HEK293 (cell line): ENCODE results near the gene MAGEF1.

Experiments
- CTCF ChIA-PET: fragments of 350-600 bp; formaldehyde crosslinking; extraction: SDS; loops from one replicate; lab custom pipeline; 2021; ENCODE audit warnings: antibody characterized with exemption; lab: Yijun Ruan, JAX
- POLR2A ChIA-PET: fragments of 300-600 bp; formaldehyde crosslinking; extraction: SDS; loops from one replicate; lab custom pipeline; 2020; ENCODE audit warnings: antibody characterized with exemption, inconsistent platforms; lab: Yijun Ruan, JAX
- H3K27ac ChIP-seq: fragments of 200-500 bp; sonication (Bioruptor generic); 2 replicates; pipeline ENCODE4 v1.5.1; 2014; ENCODE audit warnings: low read depth, low read length, control low read depth, inconsistent platforms; ENCODE audit errors: extremely low read depth
- H3K36me3 ChIP-seq, 2 experiments: fragments of 200-500 bp in 1 of 2; sonication (Bioruptor generic) in 1 of 2; 1 replicate in 1 of 2; 2 replicates in 1 of 2; pipeline ENCODE4 v1.5.1; 2014 to 2017; ENCODE audit warnings: inconsistent platforms in 2 of 2, low read length in 2 of 2; ENCODE audit not compliant: control insufficient read depth in 2 of 2, insufficient read depth in 1 of 2
- H3K4me1 ChIP-seq: fragments of 200-500 bp; sonication (Bioruptor generic); 2 replicates; pipeline ENCODE4 v1.5.1; 2014; ENCODE audit warnings: mild to moderate bottlenecking, low read length, inconsistent platforms; ENCODE audit not compliant: control insufficient read depth, insufficient read depth
- H3K4me3 ChIP-seq: 2 replicates; pipeline ENCODE4 v1.5.1; 2011; ENCODE audit warnings: low read depth, mild to moderate bottlenecking, control low read depth, low read length, moderate library complexity
- H3K9me3 ChIP-seq: fragments of 200-500 bp; sonication (Bioruptor generic); 2 replicates; pipeline ENCODE4 v1.5.1; 2014; ENCODE audit warnings: low read depth, low read length, inconsistent platforms; ENCODE audit not compliant: control insufficient read depth, insufficient read depth
- AEBP2 ChIP-seq: fragments of 450-650 bp; formaldehyde crosslinking; IDR thresholded peaks from 2 replicates; pipeline ENCODE4 v1.5.1; 2016; ENCODE audit warnings: missing biosample characterization, missing genetic modification characterization, borderline replicate concordance
- HOXD13 ChIP-seq: sonication (generic); formaldehyde crosslinking; IDR thresholded peaks from 2 replicates; pipeline ENCODE4 v1.8.0; 2022; ENCODE audit warnings: missing genetic modification reagents, borderline replicate concordance
- INSM2 ChIP-seq: fragments of 450-650 bp; formaldehyde crosslinking; IDR thresholded peaks from 2 replicates; pipeline ENCODE4 v1.5.1; 2016; ENCODE audit warnings: missing biosample characterization, missing genetic modification characterization
- SCRT2 ChIP-seq: fragments of 450-650 bp; formaldehyde crosslinking; IDR thresholded peaks from 2 replicates; pipeline ENCODE4 v1.5.1; 2016; ENCODE audit warnings: missing biosample characterization, missing genetic modification characterization
- ZBTB11 ChIP-seq: fragments of 450-650 bp; formaldehyde crosslinking; conservative IDR thresholded peaks from 2 replicates; pipeline ENCODE4 v1.5.1; 2016; ENCODE audit warnings: low read depth, missing biosample characterization, missing genetic modification characterization
- ZBTB17 ChIP-seq: fragments of 450-650 bp; formaldehyde crosslinking; IDR thresholded peaks from 2 replicates; pipeline ENCODE4 v1.5.1; 2016; ENCODE audit warnings: missing biosample characterization, missing genetic modification characterization
- ZIC2 ChIP-seq: fragments of 450-650 bp; formaldehyde crosslinking; IDR thresholded peaks from 2 replicates; pipeline ENCODE4 v1.5.1; 2016; ENCODE audit warnings: missing biosample characterization, missing genetic modification characterization
- ZNF174 ChIP-seq: fragments of 450-650 bp; formaldehyde crosslinking; IDR thresholded peaks from 2 replicates; pipeline ENCODE4 v1.5.0; 2017; ENCODE audit warnings: missing biosample characterization, mild to moderate bottlenecking, missing genetic modification characterization
- ZNF280C ChIP-seq: fragments of 450-650 bp; formaldehyde crosslinking; IDR thresholded peaks from 2 replicates; pipeline ENCODE4 v1.5.1; 2016; ENCODE audit warnings: missing biosample characterization, missing genetic modification characterization
- ZNF350 ChIP-seq: fragments of 450-650 bp; formaldehyde crosslinking; IDR thresholded peaks from 2 replicates; pipeline ENCODE4 v1.5.0; 2017; ENCODE audit warnings: missing biosample characterization, mild to moderate bottlenecking, missing genetic modification characterization
- ZNF354C ChIP-seq: fragments of 450-650 bp; formaldehyde crosslinking; IDR thresholded peaks from 2 replicates; pipeline ENCODE4 v1.5.1; 2016; ENCODE audit warnings: missing biosample characterization, missing genetic modification characterization, low read depth, borderline replicate concordance
- ZNF416 ChIP-seq: fragments of 450-650 bp; formaldehyde crosslinking; IDR thresholded peaks from 2 replicates; pipeline ENCODE4 v1.5.1; 2016; ENCODE audit warnings: missing biosample characterization, missing genetic modification characterization
- ZNF488 ChIP-seq: fragments of 450-650 bp; formaldehyde crosslinking; IDR thresholded peaks from 2 replicates; pipeline ENCODE4 v1.5.1; 2016; ENCODE audit warnings: missing biosample characterization, missing genetic modification characterization
- ZNF513 ChIP-seq: fragments of 450-650 bp; IDR thresholded peaks from 2 replicates; pipeline ENCODE4 v1.5.1; 2018; ENCODE audit warnings: missing biosample characterization, missing genetic modification characterization
- ZNF580 ChIP-seq: fragments of 450-650 bp; formaldehyde crosslinking; IDR thresholded peaks from 2 replicates; pipeline ENCODE4 v1.5.1; 2016; ENCODE audit warnings: missing biosample characterization, missing genetic modification characterization
- ZNF610 ChIP-seq: fragments of 450-650 bp; formaldehyde crosslinking; IDR thresholded peaks from 2 replicates; pipeline ENCODE4 v1.5.1; 2016; ENCODE audit warnings: missing biosample characterization, missing genetic modification characterization, borderline replicate concordance
- ZNF623 ChIP-seq: fragments of 450-650 bp; formaldehyde crosslinking; IDR thresholded peaks from 2 replicates; pipeline ENCODE4 v1.5.1; 2016; ENCODE audit warnings: missing biosample characterization, missing genetic modification characterization
- ZNF701 ChIP-seq: fragments of 450-650 bp; formaldehyde crosslinking; IDR thresholded peaks from 2 replicates; pipeline ENCODE4 v1.5.1; 2016; ENCODE audit warnings: missing biosample characterization, missing genetic modification characterization
- ZNF747 ChIP-seq: fragments of 450-650 bp; formaldehyde crosslinking; IDR thresholded peaks from 2 replicates; pipeline ENCODE4 v1.5.1; 2016; ENCODE audit warnings: missing biosample characterization, missing genetic modification characterization
- ZSCAN23 ChIP-seq: fragments of 450-650 bp; formaldehyde crosslinking; IDR thresholded peaks from 2 replicates; pipeline ENCODE4 v1.5.1; 2016; ENCODE audit warnings: missing biosample characterization, missing genetic modification characterization
- ZSCAN30 ChIP-seq: fragments of 450-650 bp; IDR thresholded peaks from 2 replicates; pipeline ENCODE4 v1.5.1; 2018; ENCODE audit warnings: missing biosample characterization, mild to moderate bottlenecking, missing genetic modification characterization, moderate library complexity

The MAGEF1 gene

GRCh38 chr3:184663756-184664155 lies 48.1 kb downstream of the MAGEF1 start:
- no peaks in the 10 kb centered on the region for H3K36me3 ChIP-seq
- ChIA-PET CTCF (interaction anchor here (1.5 kb wide), 1 partner anchor 102 kb away, joined by 4 read pairs; the partner anchor contains the start of gene EPHB3), POLR2A (no interaction called here)
- TF ChIP-seq ZIC2 (tag by site-specific recombination): 0 out of 2 replicates have a peak, but pooled peaks have one; percentile 21
- no peak for TF ChIP-seq ZNF623 (tag by site-specific recombination)
- TF ChIP-seq, all 188 proteins: peak for 1
- no peak overlapping the region for H3K4me3 ChIP-seq
- no peaks in the 10 kb centered on the region for H3K9me3 ChIP-seq
- no peak overlapping the region for H3K27ac ChIP-seq
- no peaks in the 10 kb centered on the region for H3K4me1 ChIP-seq

GRCh38 chr3:184663356-184663755 lies 48.5 kb downstream of the MAGEF1 start:
- no peaks in the 10 kb centered on the region for H3K36me3 ChIP-seq
- H3K4me3 ChIP-seq: no peak overlapping the region
- TF ChIP-seq ZNF174 (tag by site-specific recombination) (no peak), ZNF280C (tag by site-specific recombination) (no peak), ZBTB11 (no peak), ZNF350 (tag by site-specific recombination) (no peak), INSM2 (tag by site-specific recombination) (no peak), ZNF610 (tag by site-specific recombination) (no peak), ZNF580 (no peak), ZNF701 (tag by site-specific recombination) (no peak), ZNF354C (no peak), HOXD13 (CRISPR knock-in tag) (no peak), ZNF747 (tag by site-specific recombination) (no peak), ZSCAN30 (tag by site-specific recombination) (no peak), ZSCAN23 (tag by site-specific recombination) (no peak), AEBP2 (no peak), ZNF416 (no peak), SCRT2 (tag by site-specific recombination) (no peak), ZNF488 (no peak), ZNF513 (tag by site-specific recombination) (no peak), ZBTB17 (tag by site-specific recombination) (no peak)
- H3K9me3 ChIP-seq: no peaks in the 10 kb centered on the region
- POLR2A ChIA-PET: no interaction called here
- H3K27ac ChIP-seq: no peak overlapping the region
- no peaks in the 10 kb centered on the region for H3K4me1 ChIP-seq
- CTCF ChIA-PET: interaction anchor here (1.3 to 1.5 kb wide), 2 partner anchors 49 to 102 kb away, joined by 4 to 5 read pairs; partner anchors contain the start of gene EPHB3
